UCSD-AML1 (cell line): ENCODE results near the gene IL31RA.

Source experiments
- DNase-seq: peaks from one replicate; lab custom pipeline; 2025; ENCODE audit not compliant: unreplicated experiment; lab: John Stamatoyannopoulos, UW

Gene IL31RA

DNA sequence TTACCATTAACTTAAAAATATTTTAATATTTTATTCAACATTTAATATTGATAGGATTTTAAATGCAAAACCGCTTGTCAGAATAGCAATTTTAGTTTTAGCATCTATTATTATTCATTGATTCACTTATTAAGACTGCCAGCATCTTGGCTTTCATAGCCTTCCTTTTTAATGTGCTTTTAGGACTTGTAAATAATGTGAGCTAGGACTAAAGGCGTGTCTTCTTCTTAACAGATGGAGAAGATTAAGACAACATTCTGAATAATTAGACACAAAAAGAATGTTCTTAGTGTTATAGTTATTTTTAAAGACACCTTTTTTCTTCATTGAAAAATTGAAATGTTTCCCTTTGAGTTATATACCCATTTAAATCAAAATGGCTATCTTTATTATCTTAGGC lies 6.9 kb downstream of the IL31RA start:
- no peak for DNase-seq

DNA sequence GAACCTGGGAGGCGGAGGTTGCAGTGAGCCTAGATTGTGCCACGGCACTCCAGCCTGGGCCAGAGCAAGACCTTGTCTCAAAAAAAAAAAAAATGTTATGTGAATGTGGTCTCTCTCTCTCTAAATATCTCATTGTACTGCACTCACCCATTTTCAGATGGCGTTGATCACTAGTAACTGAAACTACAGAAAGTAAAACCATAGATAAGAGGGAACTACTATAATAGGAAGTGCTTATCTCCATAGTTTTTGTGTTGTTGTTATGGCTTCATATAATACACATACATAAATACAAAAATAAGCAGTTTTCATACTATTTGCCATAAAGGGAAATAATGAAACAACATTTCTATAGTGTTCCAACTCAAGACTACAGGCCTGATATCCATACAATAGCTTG lies 9.1 kb downstream of the IL31RA start:
- no peak for DNase-seq

DNA sequence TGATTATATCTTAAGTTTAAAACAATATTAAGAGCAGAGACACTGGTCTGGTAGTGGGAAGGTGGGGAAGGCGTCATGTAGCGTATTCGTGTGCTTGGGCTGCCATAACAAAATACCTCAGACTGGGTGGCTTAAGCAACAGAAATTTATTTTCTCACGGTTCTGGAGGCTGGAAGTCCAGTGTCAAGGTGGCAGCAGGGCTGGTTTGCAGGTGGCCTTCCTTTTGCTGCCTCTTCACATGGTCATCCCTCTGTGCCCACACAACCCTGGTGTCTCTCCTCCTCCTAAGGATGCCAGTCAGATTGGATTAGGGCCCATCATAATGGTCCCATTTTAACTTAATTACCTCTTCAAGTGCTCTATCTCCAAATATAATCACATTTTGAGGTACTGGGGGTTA lies 9.6 kb downstream of the IL31RA start:
- DNase-seq: no peak

GRCh38 chr5:55864606-55865541 lies 13.7 kb downstream of the IL31RA start:
- no peak for DNase-seq

GRCh38 chr5:55865831-55866230 lies 14.7 kb downstream of the IL31RA start:
- peak; percentile 11 for DNase-seq

- DNase-seq: no peak
These were observed 15.3 kb downstream of the IL31RA start for GRCh38 chr5:55866485-55866884.

- DNase-seq: no peak
These were observed 15.8 kb downstream of the IL31RA start for GRCh38 chr5:55866934-55867333.

DNA sequence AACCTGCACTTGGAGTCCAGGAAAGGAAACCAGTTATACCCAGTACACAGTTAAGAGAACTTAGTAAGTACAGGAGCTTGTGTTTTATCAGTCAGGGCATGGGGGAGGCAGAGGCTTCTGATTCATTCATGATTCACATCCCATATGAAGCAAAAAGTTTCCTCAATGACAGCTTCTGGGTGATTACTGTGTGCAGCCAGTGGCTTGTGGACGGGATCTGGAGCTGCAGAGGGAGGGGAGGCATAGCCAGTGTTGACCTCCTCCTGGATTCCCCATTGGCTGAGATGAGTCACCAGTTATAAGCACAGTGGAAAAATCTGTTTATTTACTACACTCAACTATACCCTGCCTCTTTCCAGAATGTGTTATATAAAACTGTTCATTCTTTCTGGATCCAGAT lies 17.7 kb downstream of the IL31RA start:
- DNase-seq: peak; percentile 24

GRCh38 chr5:55869847-55870246 lies 18.7 kb downstream of the IL31RA start:
- DNase-seq: no peak

GRCh38 chr5:55873234-55873633 lies 22.1 kb downstream of the IL31RA start:
- DNase-seq: no peak

DNA sequence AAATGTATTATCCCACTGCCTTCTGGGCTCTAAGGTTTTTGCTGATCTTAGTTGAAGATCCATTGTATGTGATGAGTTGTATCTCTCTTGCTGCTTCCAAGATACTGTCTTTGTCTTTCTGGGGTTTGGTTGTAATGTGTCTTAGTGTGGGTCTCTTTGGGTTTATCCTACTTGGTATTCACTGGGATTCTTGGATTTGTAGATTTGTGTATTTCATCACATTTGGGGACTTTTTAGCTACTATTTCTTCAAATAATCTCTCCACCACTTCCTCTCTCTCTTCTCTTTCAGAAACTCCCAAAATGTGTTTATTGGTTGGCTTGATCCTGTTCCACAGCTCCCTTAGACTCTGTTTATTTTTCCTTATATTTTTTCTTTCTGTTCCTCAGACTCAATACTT lies 26.5 kb downstream of the IL31RA start:
- no peak for DNase-seq

GRCh38 chr5:55880453-55880852 lies 29.3 kb downstream of the IL31RA start:
- no peak for DNase-seq

- no peak for DNase-seq
These were observed 34.2 kb downstream of the IL31RA start for GRCh38 chr5:55885359-55885758.

DNA sequence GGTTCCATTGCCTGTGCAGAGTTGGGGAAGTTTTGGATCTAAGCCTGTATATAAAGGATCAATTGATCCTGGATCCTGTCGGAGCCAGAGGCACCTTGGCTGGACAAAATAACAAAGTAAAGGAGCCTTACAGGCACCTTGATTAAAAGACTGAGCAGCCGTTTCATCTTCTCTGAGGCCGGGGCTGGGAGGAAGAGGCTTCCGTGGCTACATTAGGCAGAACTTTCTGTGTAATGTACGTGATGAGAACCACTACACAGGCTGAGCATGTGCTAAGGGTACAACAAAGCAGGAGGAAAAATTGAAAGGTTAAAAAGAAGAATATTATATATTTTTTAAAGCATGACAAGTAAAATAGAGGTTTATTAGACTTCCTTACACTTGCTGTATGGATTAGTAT lies 37.0 kb downstream of the IL31RA start:
- no peak for DNase-seq

GRCh38 chr5:55892479-55892878 lies 41.3 kb downstream of the IL31RA start:
- DNase-seq: no peak

DNA sequence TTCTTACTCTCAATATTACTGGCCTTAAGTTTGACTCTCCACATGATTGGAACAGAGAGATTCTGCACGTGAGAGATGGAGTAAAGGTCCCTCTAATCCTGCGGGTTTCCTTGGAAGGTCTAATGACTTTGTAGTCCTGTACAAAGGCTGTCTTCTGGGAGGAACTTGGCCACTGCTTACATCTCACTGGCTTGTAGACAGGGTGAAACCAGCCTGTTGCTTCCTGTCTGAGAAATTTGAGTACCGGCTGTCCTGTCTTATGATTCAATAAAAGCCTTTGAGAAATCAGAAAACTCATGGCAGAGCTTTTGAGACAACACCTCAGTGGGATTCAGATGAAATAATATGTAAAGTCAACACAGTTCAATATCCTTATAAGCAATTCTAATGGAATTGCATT lies 43.0 kb downstream of the IL31RA start:
- no peak for DNase-seq

- DNase-seq: no peak
These were observed 44.2 kb downstream of the IL31RA start for GRCh38 chr5:55895346-55895745.

DNA sequence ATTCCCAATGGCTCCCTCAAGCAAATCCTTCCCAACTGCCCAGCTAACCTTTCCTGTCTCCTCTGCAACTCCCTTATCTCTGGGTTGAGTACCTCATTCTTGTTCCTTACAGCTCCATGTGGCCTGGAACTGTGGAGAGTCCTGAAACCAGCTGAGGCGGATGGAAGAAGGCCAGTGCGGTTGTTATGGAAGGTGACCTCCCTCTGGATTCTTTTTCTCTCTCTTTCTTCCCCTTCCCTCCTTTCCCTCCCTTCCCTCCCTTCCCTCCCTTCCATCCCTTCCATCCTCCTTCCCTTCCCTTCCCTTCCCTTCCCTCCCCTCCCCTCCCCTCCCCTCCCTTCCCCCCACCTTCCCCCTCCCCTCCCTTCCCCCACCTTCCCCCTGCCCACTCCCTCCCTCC lies 45.1 kb downstream of the IL31RA start:
- no peak for DNase-seq

- DNase-seq: no peak
These were observed 45.5 kb downstream of the IL31RA start for GRCh38 chr5:55896663-55897062.

DNA sequence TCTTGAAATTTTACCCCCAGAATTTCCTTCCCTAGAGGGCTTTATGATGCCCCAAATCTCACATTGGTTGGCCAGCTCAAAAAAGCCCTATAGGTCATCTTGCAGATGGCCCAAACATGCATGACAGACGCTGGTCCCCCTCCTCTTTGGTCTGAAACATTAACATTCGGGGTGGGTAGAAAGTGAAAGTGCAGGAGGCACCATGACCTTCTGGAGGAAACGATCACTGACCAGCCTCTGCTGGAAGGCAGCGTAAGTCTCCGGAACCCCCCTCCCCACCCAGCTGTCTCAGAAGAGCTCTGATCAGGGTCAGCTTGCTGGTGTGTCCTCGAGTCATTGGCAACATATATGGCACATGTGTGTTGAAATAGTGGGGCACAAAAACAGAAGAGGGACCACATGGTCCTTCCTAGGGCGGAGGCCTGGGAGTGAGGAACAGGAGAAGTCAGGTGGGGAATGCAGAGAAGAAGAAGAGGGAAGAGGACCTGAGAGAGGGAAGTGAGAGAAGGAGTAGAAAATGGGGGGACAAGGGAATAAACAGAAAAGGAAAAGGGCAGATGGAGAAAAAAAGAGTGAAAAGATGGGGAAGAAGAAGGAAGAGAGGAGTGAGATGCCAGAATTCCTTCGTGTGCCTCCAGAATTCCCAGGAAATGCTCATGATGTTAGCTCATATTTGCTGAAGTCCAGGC lies 46.2 kb downstream of the IL31RA start:
- DNase-seq: no peak

GRCh38 chr5:55897905-55898304 lies 46.7 kb downstream of the IL31RA start:
- no peak for DNase-seq

DNA sequence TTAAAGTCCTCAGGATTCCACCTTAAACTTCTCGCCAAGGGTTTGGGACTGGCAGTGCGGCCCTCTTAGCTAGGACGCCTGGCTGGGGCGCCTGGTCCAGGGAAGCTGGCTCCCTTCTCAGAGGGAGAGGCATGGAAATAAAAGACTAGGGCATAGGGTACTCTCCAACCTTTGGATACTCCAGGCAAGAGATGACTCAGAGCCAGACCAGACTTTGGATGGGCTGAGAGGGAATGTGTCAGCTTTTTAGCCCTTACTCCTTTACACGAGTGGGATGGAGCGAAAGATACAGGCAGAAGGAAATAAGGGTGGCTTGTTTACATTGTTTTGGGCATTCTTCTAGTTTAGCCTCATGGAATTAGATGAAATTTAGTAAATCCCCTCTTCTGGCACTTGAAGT lies 48.2 kb downstream of the IL31RA start:
- DNase-seq: no peak
